GM19025 (cell line): Measurements from ENCODE around the gene ZMIZ1.

Experiments
- ATAC-seq: cut with Tn5 transposase; IDR thresholded peaks from one replicate; pipeline ENCODE4 v1.9.1; 2021; ENCODE audit warnings: mild to moderate bottlenecking, low read depth, moderate library complexity; ENCODE audit not compliant: unreplicated experiment

Gene ZMIZ1

GRCh38 chr10:79147796-79148451 is 79.2 kb downstream of the ZMIZ1 start:
- ATAC-seq, result no peak

GRCh38 chr10:79148452-79149344 is 79.9 kb downstream of the ZMIZ1 start:
- ATAC-seq, result no peak

GRCh38 chr10:79149345-79149661 is 80.5 kb downstream of the ZMIZ1 start:
- no peak for ATAC-seq

- no peak for ATAC-seq
These were observed 81.1 kb downstream of the ZMIZ1 start for GRCh38 chr10:79149662-79150443.

- ATAC-seq, result no peak
These were observed 81.6 kb downstream of the ZMIZ1 start for GRCh38 chr10:79150444-79150754.

- no peak for ATAC-seq
These were observed 83.7 kb downstream of the ZMIZ1 start for GRCh38 chr10:79152423-79152817.

- ATAC-seq, result no peak
These were observed 85.0 kb downstream of the ZMIZ1 start for GRCh38 chr10:79153745-79154144.

GRCh38 chr10:79155301-79156081 is 86.7 kb downstream of the ZMIZ1 start:
- ATAC-seq, result no peak

- ATAC-seq, result no peak
These were observed 87.8 kb downstream of the ZMIZ1 start for GRCh38 chr10:79156334-79157274.

GRCh38 chr10:79158004-79158340 is 89.2 kb downstream of the ZMIZ1 start:
- ATAC-seq, result no peak

- no peak for ATAC-seq
These were observed 89.8 kb downstream of the ZMIZ1 start for GRCh38 chr10:79158402-79159097.

- ATAC-seq, result no peak
These were observed 90.4 kb downstream of the ZMIZ1 start for GRCh38 chr10:79159141-79159651.

GRCh38 chr10:79159785-79160184 is 91.0 kb downstream of the ZMIZ1 start:
- no peak for ATAC-seq

- ATAC-seq, result no peak
These were observed 91.4 kb downstream of the ZMIZ1 start for GRCh38 chr10:79160191-79160590.

GRCh38 chr10:79161557-79161956 is 92.8 kb downstream of the ZMIZ1 start:
- ATAC-seq, result no peak

- no peak for ATAC-seq
These were observed 93.3 kb downstream of the ZMIZ1 start for GRCh38 chr10:79162022-79162421.

- ATAC-seq, result no peak
These were observed 94.3 kb downstream of the ZMIZ1 start for GRCh38 chr10:79162861-79163665.

- no peak for ATAC-seq
These were observed 94.9 kb downstream of the ZMIZ1 start for GRCh38 chr10:79163666-79163975.
